H9 (cell line): ENCODE results near the gene ITPR3. TPM values are rescaled to one million over a fixed set of nuclear protein-coding genes. Genes with fewer than 3 reads are reported as not detected.

Experiments
- DNase-seq: peaks from one replicate; pipeline ENCODE4 v3.0.0-alpha.2; 2017
- H2AFZ ChIP-seq: one replicate; pipeline ENCODE4 v1.6.1; 2013; ENCODE audit warnings: mild to moderate bottlenecking, low read length, control low read depth, moderate library complexity
- H2AK5ac ChIP-seq: 2 replicates; pipeline ENCODE4 v1.6.1; 2013; ENCODE audit warnings: low read length, control low read depth, mixed read lengths; ENCODE audit not compliant: insufficient read length
- H2BK120ac ChIP-seq: one replicate; pipeline ENCODE4 v1.6.1; 2013; ENCODE audit warnings: low read depth, mild to moderate bottlenecking, low read length, control low read depth, inconsistent platforms; ENCODE audit not compliant: poor library complexity, severe bottlenecking
- H2BK12ac ChIP-seq: 2 replicates; pipeline ENCODE4 v1.6.1; 2013; ENCODE audit warnings: low read length, control low read depth, mixed read lengths, low read depth; ENCODE audit not compliant: insufficient read length
- H2BK15ac ChIP-seq: 2 replicates; pipeline ENCODE4 v1.6.1; 2013; ENCODE audit warnings: low read depth, low read length, control low read depth
- H2BK20ac ChIP-seq: one replicate; pipeline ENCODE4 v1.6.1; 2013; ENCODE audit warnings: low read depth, mild to moderate bottlenecking, low read length, control low read depth, inconsistent platforms; ENCODE audit not compliant: poor library complexity, severe bottlenecking
- H2BK5ac ChIP-seq: 2 replicates; pipeline ENCODE4 v1.6.1; 2013; ENCODE audit warnings: low read length, control low read depth, mixed read lengths; ENCODE audit not compliant: insufficient read length
- H3K14ac ChIP-seq: 2 replicates; pipeline ENCODE4 v1.6.1; 2013; ENCODE audit warnings: low read length, control low read depth; ENCODE audit not compliant: insufficient read depth
- H3K18ac ChIP-seq: 2 replicates; pipeline ENCODE4 v1.6.1; 2013; ENCODE audit warnings: low read depth, mild to moderate bottlenecking, mixed read lengths, low read length, control low read depth; ENCODE audit not compliant: insufficient read length
- H3K23ac ChIP-seq: 2 replicates; pipeline ENCODE4 v1.6.1; 2013; ENCODE audit warnings: low read length, control low read depth, mixed read lengths, low read depth; ENCODE audit not compliant: insufficient read length
- H3K23me2 ChIP-seq: 2 replicates; pipeline ENCODE4 v1.6.1; 2013; ENCODE audit warnings: low read depth, mild to moderate bottlenecking, mixed read lengths, low read length, control low read depth; ENCODE audit not compliant: insufficient read length, poor library complexity, severe bottlenecking
- H3K27ac ChIP-seq: 2 replicates; pipeline ENCODE4 v1.5.1; 2013; ENCODE audit warnings: low read length, control low read depth, mixed read lengths, low read depth; ENCODE audit not compliant: insufficient read length
- H3K27me3 ChIP-seq: 2 replicates; pipeline ENCODE4 v1.6.1; 2013; ENCODE audit warnings: low read length, control low read depth, inconsistent platforms; ENCODE audit not compliant: insufficient read depth
- H3K4ac ChIP-seq: 2 replicates; pipeline ENCODE4 v1.6.1; 2013; ENCODE audit warnings: low read depth, mild to moderate bottlenecking, control low read depth, inconsistent platforms, low read length, moderate library complexity
- H3K4me1 ChIP-seq: 2 replicates; pipeline ENCODE4 v1.6.1; 2013; ENCODE audit warnings: low read length, control low read depth, inconsistent platforms; ENCODE audit not compliant: insufficient read depth
- H3K4me2 ChIP-seq: 2 replicates; pipeline ENCODE4 v1.6.1; 2013; ENCODE audit warnings: low read length, control low read depth, mixed read lengths; ENCODE audit not compliant: insufficient read length, insufficient read depth
- H3K56ac ChIP-seq: 2 replicates; pipeline ENCODE4 v1.6.1; 2013; ENCODE audit warnings: low read depth, mild to moderate bottlenecking, mixed read lengths, low read length, control low read depth; ENCODE audit not compliant: insufficient read length
- H3K79me1 ChIP-seq: 2 replicates; pipeline ENCODE4 v1.6.1; 2013; ENCODE audit warnings: low read depth, mild to moderate bottlenecking, moderate library complexity, low read length, control low read depth, inconsistent platforms; ENCODE audit not compliant: insufficient read depth, poor library complexity, severe bottlenecking
- H3K79me2 ChIP-seq: 2 replicates; pipeline ENCODE4 v1.6.1; 2013; ENCODE audit warnings: low read length, control low read depth, inconsistent platforms; ENCODE audit not compliant: insufficient read depth
- H3K9ac ChIP-seq: 2 replicates; pipeline ENCODE4 v1.6.1; 2013; ENCODE audit warnings: low read length, control low read depth, mixed read lengths; ENCODE audit not compliant: insufficient read length; ENCODE audit errors: extremely low read depth
- H3K9me3 ChIP-seq: one replicate; pipeline ENCODE4 v1.6.1; 2013; ENCODE audit warnings: low read depth, low read length, inconsistent platforms; ENCODE audit not compliant: control insufficient read depth
- H3T11ph ChIP-seq: one replicate; pipeline ENCODE4 v1.6.1; 2013; ENCODE audit warnings: mild to moderate bottlenecking, low read length, control low read depth, inconsistent platforms
- H4K20me1 ChIP-seq: one replicate; pipeline ENCODE4 v1.6.1; 2013; ENCODE audit not compliant: control insufficient read depth, insufficient read length, insufficient read depth
- H4K5ac ChIP-seq: 2 replicates; pipeline ENCODE4 v1.6.1; 2013; ENCODE audit warnings: low read depth, mild to moderate bottlenecking, mixed read lengths, low read length, control low read depth; ENCODE audit not compliant: insufficient read length
- H4K8ac ChIP-seq: replicated peaks from 2 replicates; pipeline ENCODE4 v1.6.1; 2013; ENCODE audit warnings: low read length, control low read depth, mixed read lengths, low read depth; ENCODE audit not compliant: insufficient read length
- H4K91ac ChIP-seq: 2 replicates; pipeline ENCODE4 v1.6.1; 2013; ENCODE audit warnings: low read depth, mild to moderate bottlenecking, moderate library complexity, mixed read lengths, low read length, control low read depth; ENCODE audit not compliant: insufficient read length
- H3K27ac Mint-ChIP-seq, 3 experiments: 2 replicates in 2 of 3; 3 replicates in 1 of 3; pipeline ENCODE4 v1.8.0; 2020 to 2021; ENCODE audit warnings: mixed read lengths in 3 of 3, mild to moderate bottlenecking in 1 of 3, moderate library complexity in 1 of 3
- H3K27me3 Mint-ChIP-seq: 2 replicates; pipeline ENCODE4 v1.8.0; 2021; ENCODE audit warnings: low read depth, mild to moderate bottlenecking, moderate library complexity, mixed read lengths
- H3K36me3 Mint-ChIP-seq, 3 experiments: 2 replicates in 2 of 3; 3 replicates in 1 of 3; pipeline ENCODE4 v1.8.0; 2020 to 2021; ENCODE audit warnings: low read depth in 3 of 3, mixed read lengths in 3 of 3; ENCODE audit not compliant: insufficient read depth in 1 of 3
- H3K4me1 Mint-ChIP-seq, 2 experiments: 2 replicates each; pipeline ENCODE4 v1.8.0; 2020; ENCODE audit warnings: mixed read lengths in 2 of 2
- H3K4me3 Mint-ChIP-seq, 2 experiments: 2 replicates in 1 of 2; 3 replicates in 1 of 2; pipeline ENCODE4 v1.8.0; 2020 to 2021; ENCODE audit warnings: mild to moderate bottlenecking in 2 of 2, mixed read lengths in 2 of 2, moderate library complexity in 1 of 2
- H3K9me3 Mint-ChIP-seq, 2 experiments: 2 replicates in 1 of 2; 3 replicates in 1 of 2; pipeline ENCODE4 v1.8.0; 2020; ENCODE audit warnings: mild to moderate bottlenecking in 2 of 2, mixed read lengths in 2 of 2, moderate library complexity in 1 of 2
- CTCF ChIP-seq: fragments of 200-600 bp; sonication (generic); conservative IDR thresholded peaks from 3 replicates; pipeline ENCODE4 v1.8.0; 2021; ENCODE audit warnings: antibody characterized with exemption, mild to moderate bottlenecking
- WGBS: extraction: QIAGEN DNeasy Blood & Tissue Kit; methylation state at CpG from one replicate; pipeline ENCODE4 v1.1.7; 2013; ENCODE audit warnings: missing lambda C conversion rate, low lambda C conversion rate, mixed read lengths; ENCODE audit not compliant: insufficient read length; ENCODE audit errors: extremely low coverage; 5-methylcytosine and 5-hydroxymethylcytosine counted together
- total RNA-seq: library from RNA; stranded (reverse); gene quantifications from 2 replicates; pipeline ENCODE4 v1.2.1, GENCODE V29; 2021

Gene ITPR3
- total RNA-seq, 1 experiment from 2014 or later = 40.3 TPM

- Mint-ChIP-seq H3K36me3 (no peaks in the 10 kb centered on the region), H3K4me1 (peaks cover 22 to 33% of the 10 kb centered on the region in 2 experiments), H3K9me3 (peaks cover 0 to 6% of the 10 kb centered on the region in 2 experiments; a peak in 2 of 5 replicates), H3K27me3 (peaks cover 18% of the 10 kb centered on the region), H3K27ac (no peak overlapping the region), H3K4me3 (no peak overlapping the region)
- H2BK15ac ChIP-seq = no peak overlapping the region
- H3K9ac ChIP-seq = no peak overlapping the region
- H3K14ac ChIP-seq = no peak overlapping the region
- H2AFZ ChIP-seq = no peak overlapping the region
- H3K4ac ChIP-seq = no peak overlapping the region
- no peak overlapping the region for H3K4me2 ChIP-seq
- H2AK5ac ChIP-seq = no peak overlapping the region
- peaks cover 7% of the 10 kb centered on the region for H3K23me2 ChIP-seq
- no peak overlapping the region for H4K91ac ChIP-seq
- H3T11ph ChIP-seq = no peak overlapping the region
- H3K18ac ChIP-seq = no peak overlapping the region
- no peak for TF ChIP-seq CTCF
- no peak overlapping the region for H2BK120ac ChIP-seq
- no peaks in the 10 kb centered on the region for H3K27me3 ChIP-seq
- no peak for DNase-seq
- H3K79me2 ChIP-seq = no peaks in the 10 kb centered on the region
- no peak overlapping the region for H2BK12ac ChIP-seq
- H3K23ac ChIP-seq = no peak overlapping the region
- H3K9me3 ChIP-seq = no peaks in the 10 kb centered on the region
- no peak overlapping the region for H2BK5ac ChIP-seq
- no peak overlapping the region for H3K56ac ChIP-seq
- WGBS = no CpG with 5 or more reads among the region's 4 CpGs
- H4K8ac ChIP-seq = no peak overlapping the region
- no peaks in the 10 kb centered on the region for H3K79me1 ChIP-seq
- H3K4me1 ChIP-seq = no peaks in the 10 kb centered on the region
- H4K20me1 ChIP-seq = no peaks in the 10 kb centered on the region
- no peak overlapping the region for H3K27ac ChIP-seq
- H2BK20ac ChIP-seq = no peak overlapping the region
- no peak overlapping the region for H4K5ac ChIP-seq
These were observed 32.2 kb upstream of the ITPR3 start for GRCh38 chr6:33588894-33589293.
